Ovary (tissue), 3 donors: Measurements from ENCODE around the gene NFIL3.

Experiments used
- CTCF ChIP-seq, 3 donors: fragments of 450-650 bp in 2 of 3; fragments of 200-600 bp in 1 of 3; IDR thresholded peaks; one replicate each; pipeline versions ENCODE4 v1.5.1 to v1.8.0; 2016 to 2022; ENCODE audit warnings: antibody characterized with exemption in 3 of 3, mild to moderate bottlenecking in 1 of 3
- POLR2A ChIP-seq: fragments of 450-650 bp; IDR thresholded peaks from one replicate; pipeline ENCODE4 v1.6.1; 2017; ENCODE audit warnings: antibody characterized with exemption, mild to moderate bottlenecking, moderate library complexity
- donor health status: DM: no; HTN: no; CAD: no.

- TF ChIP-seq POLR2A, result no peak
- no peak for TF ChIP-seq CTCF (IDR thresholded peaks at IDR 0.05)
Measured at GRCh38 chr9:91392435-91392834, 31.2 kb downstream of the NFIL3 start.
